ENCODE results near the gene DCXR.

Gene DCXR

DNA sequence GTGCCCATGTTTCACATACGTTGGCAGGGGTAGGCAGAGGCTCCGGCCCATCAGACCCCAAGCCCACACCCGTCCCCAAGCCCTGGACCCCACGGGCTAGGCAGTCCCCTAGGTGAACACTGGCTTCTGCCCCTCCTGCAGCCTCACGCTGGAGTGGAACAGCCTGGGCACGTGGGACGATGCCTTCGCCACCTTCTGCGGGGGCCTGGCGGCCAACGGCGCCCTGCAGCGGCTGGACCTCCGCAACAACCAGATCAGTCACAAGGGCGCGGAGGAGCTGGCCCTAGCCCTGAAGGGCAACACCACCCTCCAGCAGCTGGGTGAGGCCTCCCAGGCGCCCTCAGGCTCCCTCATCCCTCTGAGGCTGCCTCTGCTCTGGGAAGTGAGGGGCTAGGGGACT is 12.6 kb downstream of the DCXR start:
- H3K36me3 ChIP-seq (ENCODE audit: insufficient read depth, low read length), result peaks cover 37% of the 10 kb centered on the region
- no peak overlapping the region for H3K27ac ChIP-seq (ENCODE audit: low read length)
- DNase-seq (no peak), ATAC-seq (ENCODE audit: insufficient read depth, low read depth) (no peak)
- no peak overlapping the region for H2AFZ ChIP-seq (ENCODE audit: low read depth, low read length)
- peaks cover 39% of the 10 kb centered on the region for H4K20me1 ChIP-seq (ENCODE audit: insufficient read depth, low read length)
- H3K9ac ChIP-seq (ENCODE audit: low read depth, low read length), result peak overlapping the region; percentile 85; the same call in 1 of the 2 replicates
- TF ChIP-seq EZH2 (IDR thresholded peaks at IDR 0.05; ENCODE audit: borderline replicate concordance, low read depth, low read length, severe bottlenecking), result no peak
- TF ChIP-seq, protein P1, sequence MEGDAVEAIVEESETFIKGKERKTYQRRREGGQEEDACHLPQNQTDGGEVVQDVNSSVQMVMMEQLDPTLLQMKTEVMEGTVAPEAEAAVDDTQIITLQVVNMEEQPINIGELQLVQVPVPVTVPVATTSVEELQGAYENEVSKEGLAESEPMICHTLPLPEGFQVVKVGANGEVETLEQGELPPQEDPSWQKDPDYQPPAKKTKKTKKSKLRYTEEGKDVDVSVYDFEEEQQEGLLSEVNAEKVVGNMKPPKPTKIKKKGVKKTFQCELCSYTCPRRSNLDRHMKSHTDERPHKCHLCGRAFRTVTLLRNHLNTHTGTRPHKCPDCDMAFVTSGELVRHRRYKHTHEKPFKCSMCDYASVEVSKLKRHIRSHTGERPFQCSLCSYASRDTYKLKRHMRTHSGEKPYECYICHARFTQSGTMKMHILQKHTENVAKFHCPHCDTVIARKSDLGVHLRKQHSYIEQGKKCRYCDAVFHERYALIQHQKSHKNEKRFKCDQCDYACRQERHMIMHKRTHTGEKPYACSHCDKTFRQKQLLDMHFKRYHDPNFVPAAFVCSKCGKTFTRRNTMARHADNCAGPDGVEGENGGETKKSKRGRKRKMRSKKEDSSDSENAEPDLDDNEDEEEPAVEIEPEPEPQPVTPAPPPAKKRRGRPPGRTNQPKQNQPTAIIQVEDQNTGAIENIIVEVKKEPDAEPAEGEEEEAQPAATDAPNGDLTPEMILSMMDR (IDR thresholded peaks at IDR 0.05; ENCODE audit: borderline replicate concordance, extremely low read depth, low read length, poor library complexity, severe bottlenecking), result no peak
- H3K9me3 ChIP-seq (ENCODE audit: insufficient read depth, low read length, severe bottlenecking), result no peaks in the 10 kb centered on the region
- no peaks in the 10 kb centered on the region for H3K27me3 ChIP-seq (ENCODE audit: insufficient read depth, low read length, poor library complexity)
- H3K4me2 ChIP-seq (ENCODE audit: insufficient read depth, low read length), result peak overlapping the region; percentile 95
- peaks cover 43% of the 10 kb centered on the region for H3K79me2 ChIP-seq (ENCODE audit: insufficient read depth, low read length)
- H3K4me3 ChIP-seq (ENCODE audit: low read depth in 1 of 2, low read length in 2 of 2), result peak overlapping the region in 1 of 2 experiments; percentile 23; a peak in 1 of 4 replicates
- H3K4me1 ChIP-seq (ENCODE audit: insufficient read depth, low read length), result peaks cover 46% of the 10 kb centered on the region

DNA sequence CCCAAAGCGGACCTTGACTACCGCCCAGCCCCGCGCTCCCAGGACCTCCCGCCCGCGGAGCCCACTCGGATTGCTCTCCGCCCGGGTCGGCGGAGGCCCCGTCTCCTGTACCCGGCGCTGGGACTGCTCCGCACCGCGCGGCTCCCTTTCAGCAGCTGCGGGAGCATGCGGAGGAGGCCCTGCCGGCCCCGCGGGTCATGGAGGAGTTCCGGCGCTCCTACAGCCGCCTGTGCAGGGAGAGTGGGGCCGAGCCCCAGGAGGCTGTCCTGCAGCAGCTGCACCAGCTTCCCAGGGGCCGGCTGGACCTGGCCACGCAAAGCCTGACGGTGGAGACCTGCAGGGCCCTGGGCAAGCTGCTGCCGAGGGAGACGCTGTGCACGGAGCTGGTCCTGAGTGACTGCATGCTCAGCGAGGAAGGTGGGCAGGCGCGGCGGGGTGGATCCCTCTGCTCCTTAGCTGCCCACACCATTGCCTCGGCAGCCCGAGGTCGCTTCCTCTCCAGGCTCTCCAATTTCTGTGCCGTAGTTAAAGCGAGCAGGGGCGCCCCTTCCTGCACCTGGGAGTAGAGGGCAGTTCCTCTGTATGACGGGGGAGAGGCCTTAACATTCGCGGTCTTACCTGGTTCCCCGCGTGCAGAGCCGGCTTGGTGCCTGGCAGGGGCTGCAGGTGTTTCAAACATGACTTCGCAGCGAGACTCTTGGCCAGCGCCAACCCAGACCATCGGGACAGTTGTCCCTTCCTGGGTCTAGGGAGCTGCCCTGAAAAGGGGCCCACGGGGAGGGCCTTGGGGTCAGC is 13.9 kb downstream of the DCXR start:
- Histone ChIP-seq H3K36me3 (ENCODE audit: insufficient read depth, low read length) (peaks cover 39% of the 10 kb centered on the region), H3K27me3 (ENCODE audit: insufficient read depth, low read length, poor library complexity) (no peaks in the 10 kb centered on the region), H2AFZ (ENCODE audit: low read depth, low read length) (peak overlapping the region; percentile 83), H3K9ac (ENCODE audit: low read depth, low read length) (peak overlapping the region; percentile 85), H3K9me3 (ENCODE audit: insufficient read depth, low read length, severe bottlenecking) (no peaks in the 10 kb centered on the region), H3K27ac (ENCODE audit: low read length) (peak overlapping the region; percentile 70), H3K4me2 (ENCODE audit: insufficient read depth, low read length) (peak overlapping the region; percentile 95), H3K79me2 (ENCODE audit: insufficient read depth, low read length) (peaks cover 43% of the 10 kb centered on the region), H4K20me1 (ENCODE audit: insufficient read depth, low read length) (peaks cover 44% of the 10 kb centered on the region), H3K4me1 (ENCODE audit: insufficient read depth, low read length) (peaks cover 43% of the 10 kb centered on the region), H3K4me3 (ENCODE audit: low read depth in 1 of 2, low read length in 2 of 2) (peak overlapping the region; percentile 77 to 94)
- DNase-seq (peak; percentile 54), ATAC-seq (ENCODE audit: insufficient read depth, low read depth) (peak; percentile 13)
- TF ChIP-seq EZH2 (IDR thresholded peaks at IDR 0.05; ENCODE audit: borderline replicate concordance, low read depth, low read length, severe bottlenecking), result no peak
- TF ChIP-seq, protein P1 (IDR thresholded peaks at IDR 0.05; ENCODE audit: borderline replicate concordance, extremely low read depth, low read length, poor library complexity, severe bottlenecking), result no peak

DNA sequence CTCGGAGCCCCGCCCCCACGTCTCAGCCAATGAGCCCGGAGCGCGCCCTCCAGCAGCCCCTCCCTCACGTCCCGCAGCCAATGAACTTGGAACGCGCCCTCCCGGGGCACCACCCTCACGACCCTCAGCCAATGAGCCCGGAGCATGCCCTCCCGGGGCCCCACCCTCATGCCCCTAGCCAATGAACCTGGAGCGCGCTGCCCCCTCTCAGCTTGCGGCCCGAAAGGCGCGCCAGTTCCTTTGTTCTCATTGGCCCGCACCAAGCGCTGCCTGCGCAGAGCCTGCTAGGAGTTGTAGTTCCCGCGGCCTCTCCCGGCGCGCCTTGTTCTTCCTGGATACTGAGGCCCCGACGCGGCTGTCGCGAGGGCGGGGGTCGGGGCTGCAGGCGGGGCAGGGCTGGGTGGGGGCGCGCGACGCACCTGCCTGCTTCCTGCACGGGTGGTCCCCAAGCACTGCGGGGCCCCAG is 14.5 kb downstream of the DCXR start, which contains the start of gene LRRC45:
Gene LRRC45 (plus strand): TSS at position 325 of the 466 bp plus-strand sequence. CDS start 339 bp downstream, outside the sequence.
- peaks cover 45% of the 10 kb centered on the region for H4K20me1 ChIP-seq (ENCODE audit: insufficient read depth, low read length)
- DNase-seq, result peak; percentile 100
- peak within 1 kb of the TSS; percentile 85 for H3K9ac ChIP-seq (ENCODE audit: low read depth, low read length)
- peak within 1 kb of the TSS; percentile 97 for H3K4me2 ChIP-seq (ENCODE audit: insufficient read depth, low read length)
- H3K27me3 ChIP-seq (ENCODE audit: insufficient read depth, low read length, poor library complexity), result no peaks in the 10 kb centered on the region
- TF ChIP-seq, protein P1 (IDR thresholded peaks at IDR 0.05; ENCODE audit: borderline replicate concordance, extremely low read depth, low read length, poor library complexity, severe bottlenecking), result no peak
- no peak for TF ChIP-seq EZH2 (IDR thresholded peaks at IDR 0.05; ENCODE audit: borderline replicate concordance, low read depth, low read length, severe bottlenecking)
- peaks cover 45% of the 10 kb centered on the region for H3K36me3 ChIP-seq (ENCODE audit: insufficient read depth, low read length)
- H2AFZ ChIP-seq (ENCODE audit: low read depth, low read length), result peak within 1 kb of the TSS; percentile 83
- peaks cover 43% of the 10 kb centered on the region for H3K79me2 ChIP-seq (ENCODE audit: insufficient read depth, low read length)
- no peaks in the 10 kb centered on the region for H3K9me3 ChIP-seq (ENCODE audit: insufficient read depth, low read length, severe bottlenecking)
- peaks cover 43% of the 10 kb centered on the region for H3K4me1 ChIP-seq (ENCODE audit: insufficient read depth, low read length)
- peak within 1 kb of the TSS; percentile 73 for H3K27ac ChIP-seq (ENCODE audit: low read length)
- ATAC-seq (ENCODE audit: insufficient read depth, low read depth), result peak; percentile 90
- H3K4me3 ChIP-seq (ENCODE audit: low read depth in 1 of 2, low read length in 2 of 2), result peak within 1 kb of the TSS; percentile 77 to 94
